ENCODE measurements around the gene GNAI2.

- TF ChIP-seq, protein P1, sequence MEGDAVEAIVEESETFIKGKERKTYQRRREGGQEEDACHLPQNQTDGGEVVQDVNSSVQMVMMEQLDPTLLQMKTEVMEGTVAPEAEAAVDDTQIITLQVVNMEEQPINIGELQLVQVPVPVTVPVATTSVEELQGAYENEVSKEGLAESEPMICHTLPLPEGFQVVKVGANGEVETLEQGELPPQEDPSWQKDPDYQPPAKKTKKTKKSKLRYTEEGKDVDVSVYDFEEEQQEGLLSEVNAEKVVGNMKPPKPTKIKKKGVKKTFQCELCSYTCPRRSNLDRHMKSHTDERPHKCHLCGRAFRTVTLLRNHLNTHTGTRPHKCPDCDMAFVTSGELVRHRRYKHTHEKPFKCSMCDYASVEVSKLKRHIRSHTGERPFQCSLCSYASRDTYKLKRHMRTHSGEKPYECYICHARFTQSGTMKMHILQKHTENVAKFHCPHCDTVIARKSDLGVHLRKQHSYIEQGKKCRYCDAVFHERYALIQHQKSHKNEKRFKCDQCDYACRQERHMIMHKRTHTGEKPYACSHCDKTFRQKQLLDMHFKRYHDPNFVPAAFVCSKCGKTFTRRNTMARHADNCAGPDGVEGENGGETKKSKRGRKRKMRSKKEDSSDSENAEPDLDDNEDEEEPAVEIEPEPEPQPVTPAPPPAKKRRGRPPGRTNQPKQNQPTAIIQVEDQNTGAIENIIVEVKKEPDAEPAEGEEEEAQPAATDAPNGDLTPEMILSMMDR (IDR thresholded peaks at IDR 0.05; ENCODE audit: low read depth, low read length, poor library complexity, severe bottlenecking), result no peak
- no peak for TF ChIP-seq EZH2phosphoT487 (IDR thresholded peaks at IDR 0.05; ENCODE audit: borderline replicate concordance, low read length)
Observed at GRCh38 chr3:50230794-50231125, 5.2 kb upstream of the GNAI2 start.
